Regular cardiac myocyte (primary cell): ENCODE measurements around the gene SDC1. TPM values are rescaled to one million over a fixed set of nuclear protein-coding genes. Genes with fewer than 3 reads are reported as not detected.

Experiments
- total RNA-seq: library from RNA; depleted of rRNA; stranded (reverse); fragments of >200 nt; gene quantifications from 2 replicates; pipeline ENCODE4 v1.2.3, GENCODE V29; 2014

The SDC1 gene, protein sequence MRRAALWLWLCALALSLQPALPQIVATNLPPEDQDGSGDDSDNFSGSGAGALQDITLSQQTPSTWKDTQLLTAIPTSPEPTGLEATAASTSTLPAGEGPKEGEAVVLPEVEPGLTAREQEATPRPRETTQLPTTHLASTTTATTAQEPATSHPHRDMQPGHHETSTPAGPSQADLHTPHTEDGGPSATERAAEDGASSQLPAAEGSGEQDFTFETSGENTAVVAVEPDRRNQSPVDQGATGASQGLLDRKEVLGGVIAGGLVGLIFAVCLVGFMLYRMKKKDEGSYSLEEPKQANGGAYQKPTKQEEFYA
- total RNA-seq: 14.4 and 19.6 TPM in 2 replicates

DNA sequence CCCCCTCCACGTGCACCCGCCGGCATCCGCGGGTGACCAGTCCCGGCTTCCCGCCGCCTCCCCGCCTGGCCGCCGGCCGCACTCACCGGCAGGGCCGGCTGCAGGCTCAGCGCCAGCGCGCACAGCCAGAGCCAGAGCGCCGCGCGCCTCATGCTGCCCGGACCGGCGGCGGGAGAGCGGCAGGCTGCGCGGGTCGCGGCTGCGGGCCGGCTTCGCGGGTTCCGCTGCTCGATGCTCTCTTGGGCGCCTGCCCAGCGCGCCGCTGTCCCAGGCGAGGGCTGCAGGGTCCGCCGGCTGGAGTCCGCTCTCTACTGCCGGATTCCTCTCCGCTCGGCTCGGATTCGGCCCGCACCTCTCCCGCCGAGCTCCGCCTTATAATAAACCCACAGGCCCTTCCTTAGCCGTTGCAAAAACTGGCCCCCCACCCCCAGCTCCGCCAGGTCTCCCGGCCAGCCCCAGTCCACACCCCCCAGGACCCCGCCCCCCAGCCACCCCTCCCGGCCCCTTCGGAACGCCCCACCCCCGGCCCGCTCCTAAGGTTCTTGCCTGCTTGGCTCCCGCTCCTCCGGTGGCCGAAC lies at the start of gene SDC1:
Gene SDC1 (minus strand): TSS at position 415 of the 578 bp plus-strand sequence. CDS start 263 bp downstream, at position 152.

Other genes with a start within 250 kb of the SDC1 start
- gene WDR35, start 235.0 kb downstream of the SDC1 start, total RNA-seq: 10.7 and 12.1 TPM in 2 replicates
- gene MATN3, start 212.5 kb downstream of the SDC1 start, total RNA-seq: 0.28 and 0.58 TPM in 2 replicates
- gene LAPTM4A, start 173.5 kb downstream of the SDC1 start, total RNA-seq: 136 and 256 TPM in 2 replicates
- 34.9 and 37.5 TPM in 2 replicates for gene PUM2, start 125.7 kb upstream of the SDC1 start, total RNA-seq
- 151 and 171 TPM in 2 replicates for gene RHOB, start 221.9 kb upstream of the SDC1 start, total RNA-seq